HS-27A (cell line): Measurements from ENCODE around the gene GJA1.
"Not testable (repeated sequence)": the region's sequence is repeated elsewhere in the genome, so short reads cannot be mapped to it uniquely, and the experiment has no call there.

Source experiments
- DNase-seq: peaks from one replicate; pipeline ENCODE4 v3.0.0-alpha.2; 2012; ENCODE audit warnings: low read depth, missing footprints

GJA1 gene

GRCh38 chr6:121435444-121436069 lies at the start of gene GJA1:
Gene GJA1, plus strand, starts transcription at chr6:121435646. Its CDS starts 11,202 bp downstream, at chr6:121446848.
- DNase-seq: peak; percentile 81

GRCh38 chr6:121386551-121386950 lies 48.9 kb upstream of the GJA1 start:
- DNase-seq: not testable (repeated sequence)

- DNase-seq: no peak
These were observed 46.0 kb upstream of the GJA1 start for GRCh38 chr6:121389419-121389818.

- DNase-seq: no peak
These were observed 41.5 kb upstream of the GJA1 start for GRCh38 chr6:121393731-121394505.

GRCh38 chr6:121395736-121396135 lies 39.7 kb upstream of the GJA1 start:
- DNase-seq: no peak

GRCh38 chr6:121397188-121397587 lies 38.3 kb upstream of the GJA1 start:
- not testable (repeated sequence) for DNase-seq

GRCh38 chr6:121398127-121398526 lies 37.3 kb upstream of the GJA1 start:
- DNase-seq: no peak

GRCh38 chr6:121399966-121400365 lies 35.5 kb upstream of the GJA1 start:
- no peak for DNase-seq

GRCh38 chr6:121403964-121404363 lies 31.5 kb upstream of the GJA1 start:
- DNase-seq: no peak

GRCh38 chr6:121405306-121405705 lies 30.1 kb upstream of the GJA1 start:
- DNase-seq: no peak

- DNase-seq: no peak
These were observed 27.1 kb upstream of the GJA1 start for GRCh38 chr6:121408321-121408720.

GRCh38 chr6:121413879-121414278 lies 21.6 kb upstream of the GJA1 start:
- DNase-seq: no peak

- no peak for DNase-seq
These were observed 17.1 kb upstream of the GJA1 start for GRCh38 chr6:121418346-121418745.

- no peak for DNase-seq
These were observed 8.8 kb upstream of the GJA1 start for GRCh38 chr6:121426686-121427085.

- no peak for DNase-seq
These were observed 6.3 kb upstream of the GJA1 start for GRCh38 chr6:121428872-121429756.

- DNase-seq: no peak
These were observed 4.7 kb upstream of the GJA1 start for GRCh38 chr6:121430514-121431460.

GRCh38 chr6:121431776-121432175 lies 3.7 kb upstream of the GJA1 start:
- not testable (repeated sequence) for DNase-seq

GRCh38 chr6:121434037-121434770 lies 1.2 kb upstream of the GJA1 start:
- no peak for DNase-seq

GRCh38 chr6:121436274-121436857 lies 920 bp downstream of the GJA1 start:
- DNase-seq: no peak
